NCI-H2171 (cell line): ENCODE data around the gene ZBTB17.
"Not testable (repeated sequence)": the region's sequence is repeated elsewhere in the genome, so short reads cannot be mapped to it uniquely, and the experiment has no call there.

ENCODE experiments used
- DNase-seq: peaks from one replicate; lab custom pipeline; 2025; lab: John Stamatoyannopoulos, UW

ZBTB17 gene

DNA sequence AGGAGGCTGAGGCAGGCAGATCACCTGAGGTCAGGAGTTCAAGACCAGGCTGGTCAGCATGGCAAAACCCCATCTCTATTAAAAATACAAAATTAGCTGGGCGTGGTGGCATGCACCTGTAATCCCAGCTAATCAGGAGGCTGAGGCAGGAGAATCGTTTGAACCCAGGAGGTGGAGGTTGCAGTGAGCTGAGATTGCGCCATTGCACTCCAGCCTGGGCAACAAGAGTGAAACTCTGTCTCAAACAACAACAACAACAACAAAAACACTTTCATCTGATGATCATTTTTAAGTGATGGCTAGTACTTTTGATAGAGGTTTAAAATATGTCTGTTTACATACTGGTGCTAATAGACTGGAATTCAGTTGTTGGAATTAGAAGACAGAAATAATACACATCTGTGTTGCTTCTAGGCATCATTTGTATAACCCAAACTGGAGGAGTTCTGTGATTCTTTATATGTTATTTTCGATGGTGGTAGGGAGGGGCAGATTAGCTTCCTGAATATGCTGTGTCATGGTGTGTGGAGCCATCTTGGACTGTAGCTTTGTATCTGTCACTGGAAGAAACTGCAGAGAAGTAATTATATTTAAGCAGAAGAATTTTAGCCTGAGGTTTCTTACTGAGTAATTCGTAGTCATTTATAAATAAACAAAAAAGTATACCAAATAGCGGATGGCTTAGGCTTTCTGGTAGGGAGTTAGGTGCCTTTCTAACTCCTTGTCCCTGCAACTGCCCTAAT is 82.9 kb downstream of the ZBTB17 start:
- DNase-seq: not testable (repeated sequence)
